ENCODE results near the gene BMPR2. TPM values are rescaled to one million over a fixed set of nuclear protein-coding genes. Genes with fewer than 3 reads are reported as not detected.

BMPR2 gene
- total and polyA plus RNA-seq, 2 donors (not counting 1 experiment from before 2014, with no cell fraction given): 3.1 to 24.6 TPM

DNA sequence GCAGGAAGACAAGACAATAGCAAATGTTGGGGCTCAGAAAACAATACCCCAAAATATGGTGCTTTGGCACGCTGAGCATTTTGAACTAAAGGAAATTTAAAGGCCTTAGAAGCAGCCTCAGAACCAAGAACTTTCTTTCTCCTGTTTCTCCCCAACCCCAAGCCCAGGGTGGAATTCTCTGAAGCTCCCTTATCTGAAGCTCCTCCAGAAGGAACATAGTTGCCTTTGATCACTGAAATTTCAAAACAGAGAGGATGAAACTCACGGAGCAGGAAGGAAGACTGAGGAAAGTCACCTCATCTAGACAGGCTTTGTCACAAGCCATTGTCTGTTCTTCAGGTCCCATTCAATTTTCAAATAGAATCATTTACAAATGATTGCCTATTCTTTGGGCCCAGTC is 15.5 kb upstream of the BMPR2 start:
- Mint-ChIP-seq H3K27ac (no peak overlapping the region), H3K4me3 (no peak overlapping the region)

DNA sequence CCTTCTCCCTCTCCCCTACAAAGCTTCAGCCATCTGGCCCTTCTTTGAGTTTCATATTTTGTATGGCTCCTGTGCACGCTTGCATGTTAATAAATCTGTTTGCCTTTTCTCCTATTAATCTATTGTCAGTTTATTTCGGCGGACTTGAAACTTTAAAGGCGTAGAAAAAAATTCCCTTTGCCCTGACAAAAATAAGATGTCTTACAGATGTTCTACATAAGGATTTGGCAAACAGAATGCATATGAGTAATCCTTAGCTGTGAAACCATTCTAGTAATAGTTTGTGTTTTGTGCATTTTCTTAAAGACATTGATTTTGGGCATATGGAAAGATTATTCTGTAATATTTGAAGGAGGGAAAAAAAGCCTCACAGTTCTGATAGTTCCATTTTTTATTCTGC is 15.0 kb upstream of the BMPR2 start:
- H3K4me3 Mint-ChIP-seq: no peak overlapping the region
- Histone ChIP-seq H2AFZ (ENCODE audit: insufficient read depth, low read depth, low read length, poor library complexity, severe bottlenecking) (no peak overlapping the region), H3K4me3 (ENCODE audit: control extremely low read depth in 1 of 5, extremely low read depth in 1 of 5, insufficient read depth in 1 of 5, low read depth in 2 of 5, low read length in 4 of 5) (no peak overlapping the region), H3K27me3 (replicated peaks in 1 of 4; ENCODE audit: control extremely low read depth in 1 of 4, control insufficient read depth in 3 of 4, insufficient read depth in 4 of 4, low read length in 3 of 4) (no peaks in the 10 kb centered on the region), H3K27ac (ENCODE audit: low read length in 2 of 2) (no peak overlapping the region), H3K4me1 (ENCODE audit: control insufficient read depth in 2 of 2, insufficient read depth in 2 of 2, low read length in 2 of 2) (no peaks in the 10 kb centered on the region), H3K9ac (ENCODE audit: low read length) (no peak overlapping the region), H3K36me3 (replicated peaks in 1 of 2; ENCODE audit: control extremely low read depth in 1 of 2, control insufficient read depth in 1 of 2, extremely low read depth in 1 of 2, insufficient read depth in 2 of 2, low read length in 1 of 2) (no peaks in the 10 kb centered on the region), H4K20me1 (ENCODE audit: control insufficient read depth, insufficient read depth, low read length, poor library complexity, severe bottlenecking) (no peaks in the 10 kb centered on the region), H3K4me2 (replicated peaks; ENCODE audit: low read depth, low read length, poor library complexity, severe bottlenecking) (no peak overlapping the region), H3K9me3 (ENCODE audit: control extremely low read depth in 1 of 3, control insufficient read depth in 2 of 3, insufficient read depth in 1 of 3, low read length in 2 of 3) (no peaks in the 10 kb centered on the region), H3K79me2 (ENCODE audit: control insufficient read depth, insufficient read depth, low read length) (no peaks in the 10 kb centered on the region)
- H3K27me3 Mint-ChIP-seq: no peaks in the 10 kb centered on the region
- POLR2A ChIA-PET: no interaction called here
- intact Hi-C loops (cut with micrococcal nuclease): no loop called here
- no peak for ATAC-seq (ENCODE audit: low read depth)
- WGBS (ENCODE audit: insufficient coverage): no CpG with 5 or more reads among the region's 4 CpGs
- CTCF ChIA-PET: no interaction called here
- no peak for TF ChIP-seq EZH2 (IDR thresholded peaks at IDR 0.05; ENCODE audit: borderline replicate concordance, insufficient read depth, low read depth, low read length, poor library complexity, severe bottlenecking)
- TF ChIP-seq, protein P1, sequence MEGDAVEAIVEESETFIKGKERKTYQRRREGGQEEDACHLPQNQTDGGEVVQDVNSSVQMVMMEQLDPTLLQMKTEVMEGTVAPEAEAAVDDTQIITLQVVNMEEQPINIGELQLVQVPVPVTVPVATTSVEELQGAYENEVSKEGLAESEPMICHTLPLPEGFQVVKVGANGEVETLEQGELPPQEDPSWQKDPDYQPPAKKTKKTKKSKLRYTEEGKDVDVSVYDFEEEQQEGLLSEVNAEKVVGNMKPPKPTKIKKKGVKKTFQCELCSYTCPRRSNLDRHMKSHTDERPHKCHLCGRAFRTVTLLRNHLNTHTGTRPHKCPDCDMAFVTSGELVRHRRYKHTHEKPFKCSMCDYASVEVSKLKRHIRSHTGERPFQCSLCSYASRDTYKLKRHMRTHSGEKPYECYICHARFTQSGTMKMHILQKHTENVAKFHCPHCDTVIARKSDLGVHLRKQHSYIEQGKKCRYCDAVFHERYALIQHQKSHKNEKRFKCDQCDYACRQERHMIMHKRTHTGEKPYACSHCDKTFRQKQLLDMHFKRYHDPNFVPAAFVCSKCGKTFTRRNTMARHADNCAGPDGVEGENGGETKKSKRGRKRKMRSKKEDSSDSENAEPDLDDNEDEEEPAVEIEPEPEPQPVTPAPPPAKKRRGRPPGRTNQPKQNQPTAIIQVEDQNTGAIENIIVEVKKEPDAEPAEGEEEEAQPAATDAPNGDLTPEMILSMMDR (IDR thresholded peaks at IDR 0.05): no peak
- H3K9me3 Mint-ChIP-seq (ENCODE audit: insufficient read depth): no peaks in the 10 kb centered on the region
- no peak overlapping the region for H3K27ac Mint-ChIP-seq
- H3K4me1 Mint-ChIP-seq: no peaks in the 10 kb centered on the region
- no peak for DNase-seq

More for the DNA sequence above, 15.5 kb upstream of the BMPR2 start:
- Histone ChIP-seq H3K27ac (ENCODE audit: low read length in 2 of 2) (no peak overlapping the region), H3K9me3 (ENCODE audit: control extremely low read depth in 1 of 3, control insufficient read depth in 2 of 3, insufficient read depth in 1 of 3, low read length in 2 of 3) (no peaks in the 10 kb centered on the region), H2AFZ (ENCODE audit: insufficient read depth, low read depth, low read length, poor library complexity, severe bottlenecking) (no peak overlapping the region), H3K9ac (ENCODE audit: low read length) (no peak overlapping the region), H3K4me2 (replicated peaks; ENCODE audit: low read depth, low read length, poor library complexity, severe bottlenecking) (no peak overlapping the region), H3K27me3 (replicated peaks in 1 of 4; ENCODE audit: control extremely low read depth in 1 of 4, control insufficient read depth in 3 of 4, insufficient read depth in 4 of 4, low read length in 3 of 4) (no peaks in the 10 kb centered on the region), H3K36me3 (replicated peaks in 1 of 2; ENCODE audit: control extremely low read depth in 1 of 2, control insufficient read depth in 1 of 2, extremely low read depth in 1 of 2, insufficient read depth in 2 of 2, low read length in 1 of 2) (no peaks in the 10 kb centered on the region), H3K4me3 (ENCODE audit: control extremely low read depth in 1 of 5, extremely low read depth in 1 of 5, insufficient read depth in 1 of 5, low read depth in 2 of 5, low read length in 4 of 5) (no peak overlapping the region), H3K79me2 (ENCODE audit: control insufficient read depth, insufficient read depth, low read length) (no peaks in the 10 kb centered on the region), H4K20me1 (ENCODE audit: control insufficient read depth, insufficient read depth, low read length, poor library complexity, severe bottlenecking) (no peaks in the 10 kb centered on the region), H3K4me1 (ENCODE audit: control insufficient read depth in 2 of 2, insufficient read depth in 2 of 2, low read length in 2 of 2) (no peaks in the 10 kb centered on the region)
- CTCF ChIA-PET: no interaction called here
- Mint-ChIP-seq H3K9me3 (ENCODE audit: insufficient read depth) (no peaks in the 10 kb centered on the region), H3K27me3 (no peaks in the 10 kb centered on the region), H3K4me1 (no peaks in the 10 kb centered on the region)
- POLR2A ChIA-PET: no interaction called here
- TF ChIP-seq, protein P1 (IDR thresholded peaks at IDR 0.05): no peak
- TF ChIP-seq EZH2 (IDR thresholded peaks at IDR 0.05; ENCODE audit: borderline replicate concordance, insufficient read depth, low read depth, low read length, poor library complexity, severe bottlenecking): no peak
- ATAC-seq (ENCODE audit: low read depth) (no peak), DNase-seq (no peak)
- 80% methylated on average over 2 of the region's 2 CpGs for WGBS (ENCODE audit: insufficient coverage)
- intact Hi-C loops (cut with micrococcal nuclease): no loop called here
